ENCODE results near the gene TSPAN7.

DNA sequence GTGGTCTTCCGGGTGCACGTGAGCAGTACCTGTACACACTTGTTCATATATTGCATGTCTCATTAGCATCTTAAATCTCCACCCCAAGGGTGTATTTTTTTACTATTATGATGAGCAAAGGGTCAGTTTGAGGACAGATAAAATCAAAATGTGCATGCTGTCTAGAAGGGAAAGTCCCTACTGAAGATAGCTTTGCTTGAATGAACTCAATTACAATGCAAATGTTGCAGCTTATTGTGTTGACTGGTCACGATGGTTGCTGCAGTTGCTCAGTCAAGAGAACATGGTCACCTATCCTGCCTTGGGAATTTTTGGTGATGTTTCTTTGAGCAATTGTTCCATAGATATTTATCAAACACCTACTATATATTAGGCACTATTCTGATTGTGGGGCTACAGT is 136.1 kb downstream of the TSPAN7 start:
- TF ChIP-seq, protein P1, sequence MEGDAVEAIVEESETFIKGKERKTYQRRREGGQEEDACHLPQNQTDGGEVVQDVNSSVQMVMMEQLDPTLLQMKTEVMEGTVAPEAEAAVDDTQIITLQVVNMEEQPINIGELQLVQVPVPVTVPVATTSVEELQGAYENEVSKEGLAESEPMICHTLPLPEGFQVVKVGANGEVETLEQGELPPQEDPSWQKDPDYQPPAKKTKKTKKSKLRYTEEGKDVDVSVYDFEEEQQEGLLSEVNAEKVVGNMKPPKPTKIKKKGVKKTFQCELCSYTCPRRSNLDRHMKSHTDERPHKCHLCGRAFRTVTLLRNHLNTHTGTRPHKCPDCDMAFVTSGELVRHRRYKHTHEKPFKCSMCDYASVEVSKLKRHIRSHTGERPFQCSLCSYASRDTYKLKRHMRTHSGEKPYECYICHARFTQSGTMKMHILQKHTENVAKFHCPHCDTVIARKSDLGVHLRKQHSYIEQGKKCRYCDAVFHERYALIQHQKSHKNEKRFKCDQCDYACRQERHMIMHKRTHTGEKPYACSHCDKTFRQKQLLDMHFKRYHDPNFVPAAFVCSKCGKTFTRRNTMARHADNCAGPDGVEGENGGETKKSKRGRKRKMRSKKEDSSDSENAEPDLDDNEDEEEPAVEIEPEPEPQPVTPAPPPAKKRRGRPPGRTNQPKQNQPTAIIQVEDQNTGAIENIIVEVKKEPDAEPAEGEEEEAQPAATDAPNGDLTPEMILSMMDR (IDR thresholded peaks at IDR 0.05; ENCODE audit: low read depth, low read length, poor library complexity, severe bottlenecking), result no peak
- no peak for TF ChIP-seq EZH2phosphoT487 (IDR thresholded peaks at IDR 0.05; ENCODE audit: borderline replicate concordance, low read length)

Measured in DOHH2 (cell line).